Tibial nerve (tissue), 3 donors: Measurements from ENCODE around the gene AMFR.

Experiments
- POLR2A ChIP-seq, 2 donors: fragments of 450-650 bp; IDR thresholded peaks; one replicate each; pipeline ENCODE4 v1.6.1; 2017; ENCODE audit warnings: antibody characterized with exemption in 2 of 2, mild to moderate bottlenecking in 2 of 2, moderate library complexity in 2 of 2
- TF ChIP-seq, protein P1 (sequence below), 5 experiments: fragments of 200-600 bp in 3 of 5; fragments of 450-650 bp in 2 of 5; sonication (generic) in 3 of 5; IDR thresholded peaks; one replicate each; pipeline ENCODE4 v1.5.1; 2016 to 2019; ENCODE audit warnings: antibody characterized with exemption in 5 of 5, mild to moderate bottlenecking in 3 of 5, moderate library complexity in 2 of 5

DNA sequence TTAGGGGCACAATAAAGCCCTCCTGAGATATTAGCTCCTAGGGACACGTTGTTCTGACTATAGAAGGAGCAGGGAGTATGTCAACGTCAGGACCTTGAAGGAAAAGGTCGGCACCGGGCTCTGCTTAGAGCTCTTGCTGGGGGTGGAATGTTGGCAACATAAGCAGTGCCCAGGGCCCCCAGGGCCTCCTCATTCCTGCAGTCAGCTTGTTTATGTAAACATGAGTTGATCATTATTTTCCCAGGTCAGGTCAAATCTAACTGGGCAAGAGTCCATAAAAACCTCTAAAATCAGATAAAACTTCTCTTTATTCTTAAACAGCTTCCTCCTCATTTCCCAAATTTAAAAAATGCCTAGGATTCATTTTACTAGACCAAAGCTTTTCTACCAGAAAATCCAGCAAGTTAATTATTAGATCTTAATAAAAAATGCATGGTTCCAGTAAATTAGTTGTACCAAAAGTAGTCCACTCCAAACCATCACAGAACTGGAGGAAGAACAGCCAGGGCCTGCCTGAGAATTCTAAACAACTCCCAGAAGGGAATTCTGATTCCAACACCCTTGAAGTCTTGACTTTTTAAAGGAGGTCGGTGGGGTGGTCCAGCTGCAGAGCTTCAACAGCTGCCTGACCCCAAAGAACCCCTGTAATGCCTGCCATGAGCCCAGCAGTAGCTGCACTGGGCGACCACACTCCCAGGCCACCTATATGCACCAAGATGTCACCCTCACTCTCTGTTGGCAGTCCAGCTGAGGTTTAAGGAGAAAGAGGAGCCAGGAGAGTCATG is 54.3 kb downstream of the AMFR start:
- no peak for TF ChIP-seq POLR2A (IDR thresholded peaks at IDR 0.05)
- TF ChIP-seq, protein P1, sequence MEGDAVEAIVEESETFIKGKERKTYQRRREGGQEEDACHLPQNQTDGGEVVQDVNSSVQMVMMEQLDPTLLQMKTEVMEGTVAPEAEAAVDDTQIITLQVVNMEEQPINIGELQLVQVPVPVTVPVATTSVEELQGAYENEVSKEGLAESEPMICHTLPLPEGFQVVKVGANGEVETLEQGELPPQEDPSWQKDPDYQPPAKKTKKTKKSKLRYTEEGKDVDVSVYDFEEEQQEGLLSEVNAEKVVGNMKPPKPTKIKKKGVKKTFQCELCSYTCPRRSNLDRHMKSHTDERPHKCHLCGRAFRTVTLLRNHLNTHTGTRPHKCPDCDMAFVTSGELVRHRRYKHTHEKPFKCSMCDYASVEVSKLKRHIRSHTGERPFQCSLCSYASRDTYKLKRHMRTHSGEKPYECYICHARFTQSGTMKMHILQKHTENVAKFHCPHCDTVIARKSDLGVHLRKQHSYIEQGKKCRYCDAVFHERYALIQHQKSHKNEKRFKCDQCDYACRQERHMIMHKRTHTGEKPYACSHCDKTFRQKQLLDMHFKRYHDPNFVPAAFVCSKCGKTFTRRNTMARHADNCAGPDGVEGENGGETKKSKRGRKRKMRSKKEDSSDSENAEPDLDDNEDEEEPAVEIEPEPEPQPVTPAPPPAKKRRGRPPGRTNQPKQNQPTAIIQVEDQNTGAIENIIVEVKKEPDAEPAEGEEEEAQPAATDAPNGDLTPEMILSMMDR (IDR thresholded peaks at IDR 0.05) = no peak
